Activated CD4-positive, CD25-positive, alpha-beta regulatory T cell treated with anti-CD3 and anti-CD28 coated beads, Interleukin-2, amount 50 U/mL, for 24 hours (primary cell): ENCODE results near the gene MGAT3.
"Not testable (repeated sequence)": the region's sequence is repeated elsewhere in the genome, so short reads cannot be mapped to it uniquely, and the experiment has no call there.

Experiments
- ATAC-seq, 2 donors: fragments of 150-1000 bp; cut with Tn5 transposase; one replicate each; pipeline ENCODE4 v1.10.0; 2021; ENCODE audit warnings: mild to moderate bottlenecking in 1 of 2, moderate library complexity in 1 of 2

MGAT3 gene

GRCh38 chr22:39492186-39492585, 35.4 kb downstream of the MGAT3 start:
- ATAC-seq, result no peak

DNA sequence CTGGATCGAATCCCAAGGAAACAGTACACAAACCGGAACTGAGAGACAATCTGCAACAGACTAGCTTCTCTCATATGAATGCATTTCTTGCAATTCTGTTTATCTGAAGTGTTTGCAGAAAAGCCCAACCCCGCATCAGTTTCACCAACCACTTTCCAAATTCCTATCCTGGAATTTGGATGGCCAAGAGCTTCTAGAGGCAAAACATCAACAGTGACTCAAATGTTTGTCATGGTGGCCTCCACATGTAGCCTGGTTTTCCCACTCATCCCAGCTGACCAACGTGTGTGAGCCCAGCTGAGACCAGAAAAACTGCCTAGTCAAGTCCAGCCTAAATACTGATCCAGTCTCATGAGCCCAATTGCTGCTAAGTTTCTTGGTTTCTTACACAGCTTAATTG, 36.9 kb downstream of the MGAT3 start:
- ATAC-seq, result no peak

DNA sequence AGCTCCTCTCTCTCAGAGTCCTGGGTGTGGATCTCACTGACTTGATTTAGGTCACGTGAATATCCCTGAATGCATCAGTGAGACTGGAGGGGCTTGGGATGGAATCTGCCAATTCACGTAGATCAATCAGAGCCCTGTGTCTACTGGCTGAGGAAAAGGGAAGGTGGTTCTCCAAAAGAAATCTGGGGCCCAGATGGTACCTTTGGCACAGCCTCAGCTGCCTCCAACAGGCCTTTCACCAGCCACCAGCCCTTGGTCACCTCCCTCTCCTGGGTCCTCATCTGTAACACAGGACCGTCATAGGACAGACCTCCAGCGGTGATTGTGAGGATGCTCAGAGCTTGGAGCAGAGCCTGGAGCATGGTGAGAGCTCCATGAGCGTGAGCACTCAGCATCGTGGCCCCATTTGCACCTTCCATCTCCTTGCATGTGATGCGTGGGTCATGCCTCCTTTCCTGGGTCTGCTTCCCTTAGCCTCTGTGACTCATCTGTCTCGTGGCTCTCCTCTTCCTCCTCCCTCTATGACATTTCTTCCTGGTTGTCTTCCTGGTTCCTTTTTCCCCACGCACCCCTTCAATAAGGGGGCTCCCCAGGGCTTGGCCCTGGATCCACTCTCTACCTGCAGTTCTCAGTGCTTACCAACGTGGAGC, 37.8 kb downstream of the MGAT3 start:
- ATAC-seq, result no peak

- ATAC-seq, result peak; percentile 73 to 81
Measured at GRCh38 chr22:39496131-39496838, 39.5 kb downstream of the MGAT3 start.

- ATAC-seq, result no peak
Measured at GRCh38 chr22:39497429-39497828, 40.6 kb downstream of the MGAT3 start.

GRCh38 chr22:39498368-39498767, 41.6 kb downstream of the MGAT3 start:
- no peak for ATAC-seq

GRCh38 chr22:39498802-39499201, 42.0 kb downstream of the MGAT3 start:
- ATAC-seq, result no peak

DNA sequence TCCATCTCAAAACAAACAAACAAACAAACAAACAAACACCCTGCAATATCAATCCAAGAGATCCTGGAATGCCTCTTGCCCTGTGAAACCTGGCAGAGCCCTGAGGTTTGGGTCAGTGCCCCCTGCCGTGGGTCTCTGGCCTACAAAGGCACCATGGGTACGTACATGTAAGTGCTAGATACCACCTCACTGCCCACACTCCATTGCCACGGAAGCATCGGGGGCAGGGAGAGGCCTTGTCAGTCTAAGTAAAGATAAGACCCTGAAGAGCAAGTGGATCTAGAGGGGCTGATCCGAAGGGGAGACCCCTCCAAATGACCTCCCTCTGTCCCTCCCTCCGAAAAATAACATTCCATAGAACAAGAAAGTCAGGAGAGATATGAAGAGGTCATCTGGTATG, 43.3 kb downstream of the MGAT3 start:
- no peak for ATAC-seq

DNA sequence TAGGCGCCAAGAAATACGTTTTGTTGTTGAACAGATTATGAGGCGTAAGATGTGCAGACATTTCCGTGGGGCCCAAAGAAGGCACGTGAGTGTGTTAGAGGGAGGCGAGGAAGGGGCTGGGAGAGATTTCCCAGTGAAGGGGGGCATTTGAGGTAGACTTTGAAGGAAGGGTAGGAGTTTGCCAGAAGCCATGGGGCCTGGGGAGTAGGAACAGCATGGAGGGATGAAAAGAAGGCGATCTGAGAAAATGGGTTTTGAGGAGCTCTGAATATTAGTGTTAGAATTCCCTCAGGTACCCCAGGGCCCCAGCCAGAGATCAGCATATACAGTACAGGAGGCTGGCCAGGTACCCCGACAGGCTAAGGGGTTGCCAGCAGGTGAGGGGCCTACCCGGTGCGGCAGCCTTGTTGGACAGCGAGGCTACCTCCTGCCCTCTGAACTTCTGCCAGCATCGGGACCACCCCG, 44.9 kb downstream of the MGAT3 start:
- no peak for ATAC-seq

DNA sequence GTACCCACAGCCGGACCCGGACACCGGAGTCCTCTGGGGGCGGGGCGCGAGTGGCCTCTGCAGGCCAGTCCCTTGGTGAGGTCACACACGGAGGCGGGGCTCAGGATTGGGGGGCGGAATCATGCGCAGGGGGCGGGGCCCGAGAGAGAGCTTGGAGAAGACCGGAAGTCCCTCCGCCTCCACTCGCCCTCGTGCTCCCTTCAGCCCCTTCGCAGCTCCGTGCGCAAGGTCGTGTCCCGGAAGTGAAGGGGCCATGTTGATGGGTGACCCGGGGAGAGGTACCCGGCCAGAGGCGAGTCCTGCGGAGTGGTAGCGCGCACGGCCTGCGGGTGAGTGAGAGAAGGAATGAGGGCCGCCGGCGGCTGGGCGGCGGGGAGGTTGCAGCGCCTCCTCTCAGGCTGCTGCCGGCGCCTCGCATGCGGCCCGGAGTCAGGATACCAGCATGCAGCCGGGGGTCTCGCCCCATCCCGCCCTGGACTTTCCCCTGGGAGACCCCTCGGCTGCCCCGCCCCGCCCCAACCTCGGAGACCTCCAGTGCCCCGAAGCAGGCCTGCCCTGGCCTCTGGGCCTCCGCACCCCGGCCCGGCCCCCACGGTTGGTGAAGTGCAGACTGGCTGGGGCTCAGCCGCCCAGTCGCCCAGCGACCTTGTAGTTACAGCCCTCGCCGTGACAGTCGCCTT, 45.4 kb downstream of the MGAT3 start, which contains the start of gene MIEF1:
MIEF1 (plus strand) TSS at position 182 of the 680 bp plus-strand sequence. CDS start 9,005 bp downstream, outside the sequence.
- ATAC-seq, result peak; percentile 98 to 99

DNA sequence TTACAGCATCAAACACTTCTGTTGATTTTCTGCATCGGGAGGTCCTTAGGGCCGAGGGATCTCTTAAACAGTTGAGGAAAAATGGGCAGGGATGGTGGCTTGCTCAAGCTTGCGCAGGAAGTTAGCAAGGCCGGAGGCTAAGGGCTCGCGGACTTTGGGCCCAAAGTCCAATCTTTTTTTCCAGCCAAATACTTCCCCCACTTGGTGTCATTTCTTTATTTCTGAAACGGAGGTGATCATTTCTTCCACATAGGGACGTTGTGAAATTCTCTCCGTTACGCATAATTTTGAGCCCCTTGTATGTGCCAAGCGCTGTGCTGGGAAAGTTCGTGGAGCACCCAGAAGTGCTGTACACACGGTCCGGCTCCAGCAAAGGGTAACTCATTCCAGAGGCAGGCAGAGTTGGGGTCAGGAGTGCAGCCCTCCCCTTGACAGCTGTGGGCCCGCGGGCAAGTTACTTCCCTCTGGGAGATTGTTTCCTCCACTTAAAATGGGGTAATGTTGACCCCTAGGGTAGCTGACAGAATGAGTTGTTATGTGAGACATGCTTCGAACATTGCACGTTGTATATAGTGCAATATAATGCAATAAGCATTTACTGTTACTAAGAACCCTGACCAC, 46.1 kb downstream of the MGAT3 start:
- ATAC-seq, result no peak

- no peak for ATAC-seq
Measured at GRCh38 chr22:39503630-39504029, 46.8 kb downstream of the MGAT3 start.

GRCh38 chr22:39504071-39504470, 47.3 kb downstream of the MGAT3 start:
- ATAC-seq, result no peak

DNA sequence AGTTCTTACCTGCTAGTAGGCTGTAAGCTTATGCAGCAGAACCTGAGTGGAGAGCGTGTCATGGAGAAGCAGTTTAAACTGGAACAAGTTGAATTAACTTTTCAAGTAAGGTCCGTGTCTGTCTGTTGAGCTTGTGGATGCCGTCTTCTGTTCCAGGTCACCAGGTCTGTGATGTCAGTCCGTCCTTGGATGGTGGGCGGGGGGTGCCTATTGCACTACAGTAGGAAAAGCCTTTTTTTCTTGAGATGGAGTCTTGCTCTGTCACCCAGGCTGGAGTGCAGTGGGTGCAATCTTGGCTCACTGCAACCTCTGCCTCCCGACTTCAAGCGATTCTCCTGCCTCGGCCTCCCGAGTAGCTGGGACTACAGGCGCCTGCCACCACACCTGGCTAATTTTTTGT, 50.2 kb downstream of the MGAT3 start:
- not testable (repeated sequence) for ATAC-seq

DNA sequence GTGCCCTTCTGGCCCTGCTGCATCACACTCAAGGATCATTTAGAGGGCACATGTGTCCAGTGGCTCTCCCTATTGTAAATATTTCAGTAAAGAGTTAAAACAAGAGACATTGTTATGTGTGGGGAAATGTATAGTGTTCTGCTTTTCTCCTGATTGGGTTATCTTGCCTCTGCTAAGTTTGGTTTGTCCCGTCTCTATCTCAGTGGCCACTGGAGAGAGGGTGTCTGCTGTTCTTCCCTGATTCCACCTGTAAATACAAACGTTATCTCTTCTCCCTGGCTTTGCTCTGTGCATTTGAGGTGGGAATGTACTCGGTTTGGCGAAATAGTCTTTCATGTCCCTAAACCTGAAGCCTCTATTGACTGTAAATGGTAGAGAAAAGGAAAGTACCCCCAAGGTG, 51.6 kb downstream of the MGAT3 start:
- ATAC-seq, result no peak

- ATAC-seq, result no peak
Measured at GRCh38 chr22:39510529-39511149, 53.8 kb downstream of the MGAT3 start.

DNA sequence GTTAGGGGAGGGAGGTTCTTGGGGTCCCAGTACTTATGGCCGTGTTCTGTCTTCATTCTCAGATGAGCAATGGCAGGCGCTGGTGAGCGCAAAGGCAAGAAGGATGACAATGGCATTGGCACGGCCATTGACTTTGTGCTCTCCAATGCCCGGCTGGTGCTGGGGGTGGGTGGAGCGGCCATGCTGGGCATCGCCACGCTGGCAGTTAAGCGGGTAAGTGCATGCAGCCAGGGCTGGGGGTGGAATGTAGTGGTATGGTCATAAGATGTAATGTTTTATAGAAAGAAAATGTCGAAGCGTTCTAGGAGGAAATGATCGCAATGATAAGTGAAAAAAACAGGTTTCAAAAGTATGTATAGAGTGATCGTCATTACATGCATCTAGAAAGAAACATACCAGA, 54.4 kb downstream of the MGAT3 start:
- ATAC-seq, result no peak

- ATAC-seq, result no peak
Measured at GRCh38 chr22:39512026-39512425, 55.2 kb downstream of the MGAT3 start.

GRCh38 chr22:39513791-39514190, 57.0 kb downstream of the MGAT3 start:
- ATAC-seq, result no peak

DNA sequence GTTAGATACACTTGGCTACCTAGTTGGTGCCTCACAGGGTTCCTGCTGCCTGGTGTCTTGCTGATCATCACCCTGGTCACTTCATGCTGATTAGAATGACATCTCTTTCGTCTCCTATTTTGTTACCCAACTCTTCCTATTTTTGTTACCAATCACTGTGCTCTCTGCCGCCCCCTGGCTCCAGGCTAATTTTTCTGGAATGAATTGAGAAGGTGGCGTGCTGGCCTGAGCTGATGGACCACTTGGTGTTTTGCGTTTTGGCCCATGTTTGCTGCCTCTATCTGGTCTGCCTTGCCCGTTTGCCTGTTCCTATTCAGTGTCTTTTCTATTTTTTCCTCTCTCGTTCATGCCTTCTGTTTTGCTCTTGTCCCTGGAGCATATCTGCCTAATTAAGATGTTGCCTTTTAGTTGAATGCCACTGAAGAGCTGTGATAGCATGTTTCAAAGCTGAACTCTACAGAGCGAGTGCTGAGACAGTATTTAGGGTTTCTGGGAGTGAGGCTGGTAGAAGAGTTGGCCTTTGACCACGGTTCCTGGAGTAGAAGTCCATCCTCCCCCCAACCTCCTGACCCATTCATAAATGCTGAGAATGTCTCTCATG, 57.7 kb downstream of the MGAT3 start:
- ATAC-seq, result no peak

DNA sequence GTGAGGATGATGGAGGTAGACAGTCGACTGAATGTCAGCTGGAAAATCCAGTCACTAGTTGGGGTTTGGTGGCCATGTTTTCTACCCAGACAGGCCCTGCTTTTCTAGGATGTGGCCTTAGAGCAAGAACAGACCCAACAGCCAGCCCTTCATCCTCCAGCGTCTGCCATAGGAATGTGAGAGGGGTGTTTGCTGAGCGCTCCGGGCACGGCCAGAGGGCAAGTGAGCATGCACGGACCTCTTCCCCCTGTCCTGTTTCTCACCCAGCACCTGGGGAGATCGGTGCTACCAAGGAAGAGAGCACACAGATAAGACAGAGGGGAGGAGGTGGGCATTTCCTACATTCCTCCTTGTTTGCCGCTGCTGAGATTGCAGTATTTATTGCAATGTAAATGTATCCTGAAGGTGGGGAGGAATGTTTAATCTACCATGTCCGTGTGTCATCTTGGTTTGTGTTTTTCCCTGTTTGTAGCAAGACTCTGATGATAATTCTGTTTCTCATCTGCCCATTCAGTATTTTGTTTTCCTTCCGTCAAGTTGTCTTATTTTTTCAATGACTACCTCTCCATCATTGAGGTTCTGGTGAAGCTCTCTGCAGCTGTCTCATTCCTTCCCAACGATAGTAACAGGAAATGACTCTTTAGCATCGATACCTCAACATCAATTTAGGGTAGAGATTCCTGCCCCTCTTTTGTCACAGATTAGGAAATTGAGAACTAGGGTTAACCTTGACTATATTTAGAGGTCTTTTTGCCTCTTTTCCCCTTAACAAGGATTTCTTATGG, 58.6 kb downstream of the MGAT3 start:
- no peak for ATAC-seq

DNA sequence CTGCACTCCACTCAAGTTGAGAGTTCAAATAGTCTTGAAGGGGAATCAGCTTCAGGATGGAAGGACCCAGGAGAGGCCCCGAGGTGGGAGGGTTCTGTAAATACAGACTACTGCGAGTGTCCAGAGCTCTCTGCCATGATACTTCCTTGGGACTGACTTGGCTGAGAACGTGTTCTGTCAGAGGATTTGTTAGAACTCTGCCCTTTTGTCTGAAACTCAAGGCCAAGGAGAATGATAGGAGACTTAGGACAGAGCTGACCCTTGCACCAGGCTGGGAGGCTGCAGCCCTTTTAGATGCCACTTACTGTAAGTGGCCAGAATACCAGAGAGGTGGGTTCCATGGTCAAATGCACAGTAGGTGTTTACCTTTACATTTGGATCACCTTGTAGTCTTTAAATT, 60.7 kb downstream of the MGAT3 start:
- no peak for ATAC-seq
